HPDE6-E6E7 (cell line): ENCODE results near the gene PXMP4.
A peak's percentile ranks its signal among the peaks of the same experiment; 100 is the strongest.

Experiments
- DNase-seq: peaks from one replicate; pipeline ENCODE4 v3.0.0; 2011; ENCODE audit warnings: missing footprints; ENCODE audit errors: extremely low spot score

PXMP4 gene

GRCh38 chr20:33656010-33656782 lies 63.9 kb downstream of the PXMP4 start:
- DNase-seq = no peak

- no peak for DNase-seq
Observed at GRCh38 chr20:33655164-33655563, 64.9 kb downstream of the PXMP4 start.

GRCh38 chr20:33654680-33655161 lies 65.4 kb downstream of the PXMP4 start:
- DNase-seq = no peak

GRCh38 chr20:33653900-33654596 lies 66.1 kb downstream of the PXMP4 start:
- peak; percentile 71 for DNase-seq

GRCh38 chr20:33653218-33653899 lies 66.8 kb downstream of the PXMP4 start:
- peak; percentile 90 for DNase-seq
